DMS 273 treated with DMSO at 0.1 percent for 48 hours (cell line): ENCODE measurements around the gene FMN1.

ENCODE experiments used
- DNase-seq: peaks from one replicate; lab custom pipeline; 2025; lab: John Stamatoyannopoulos, UW

FMN1 gene

GRCh38 chr15:32718227-32718820 lies 476.2 kb downstream of the FMN1 start:
- DNase-seq: no peak

DNA sequence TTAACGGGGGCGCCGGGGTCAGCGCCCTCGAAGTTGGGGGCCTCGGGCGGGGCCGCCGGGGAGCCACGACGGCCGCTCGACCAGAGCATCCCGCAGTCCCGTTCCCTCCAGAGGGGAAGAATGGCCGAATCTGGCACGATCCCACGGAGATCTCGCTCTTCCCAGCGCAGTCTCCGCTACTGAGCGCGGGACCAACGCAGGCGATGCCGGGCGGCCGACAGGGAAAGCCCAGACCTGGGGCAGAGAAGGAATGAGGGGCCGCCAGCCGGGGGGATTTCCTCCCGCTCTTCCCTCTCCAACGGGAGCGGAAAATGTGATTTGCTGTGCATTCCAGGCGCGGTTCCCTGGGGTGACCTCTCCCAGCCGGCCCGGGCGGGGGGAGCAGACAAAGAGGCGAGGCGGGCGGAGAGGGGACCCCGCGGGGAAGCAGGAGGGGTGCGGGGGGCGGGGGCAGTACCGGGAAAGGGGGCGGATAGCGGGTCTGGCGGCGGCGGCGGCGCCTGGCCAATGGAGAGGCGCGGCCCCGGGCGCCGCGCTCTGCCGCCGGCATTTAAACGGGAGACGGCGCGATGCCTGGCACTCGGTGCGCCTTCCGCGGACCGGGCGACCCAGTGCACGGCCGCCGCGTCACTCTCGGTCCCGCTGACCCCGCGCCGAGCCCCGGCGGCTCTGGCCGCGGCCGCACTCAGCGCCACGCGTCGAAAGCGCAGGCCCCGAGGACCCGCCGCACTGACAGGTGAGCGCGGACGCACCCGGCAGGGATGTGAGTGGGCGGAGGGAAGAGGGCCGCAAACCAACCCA lies 476.9 kb downstream of the FMN1 start, which contains the start of gene GREM1:
GREM1 (plus strand) TSS at position 579 of the 801 bp plus-strand sequence. CDS start 12,687 bp downstream, outside the sequence.
- DNase-seq: no peak

GRCh38 chr15:32716915-32717425 lies 477.5 kb downstream of the FMN1 start:
- DNase-seq: no peak

- no peak for DNase-seq
Observed at GRCh38 chr15:32716216-32716914, 478.1 kb downstream of the FMN1 start.
